GM23248 (cell line): ENCODE results near the gene CYTH4. TPM values are rescaled to one million over a fixed set of nuclear protein-coding genes. Genes with fewer than 3 reads are reported as not detected.
A peak's percentile ranks its signal among the peaks of the same experiment; 100 is the strongest.

Source experiments
- DNase-seq: peaks from one replicate; pipeline ENCODE4 v3.0.0-alpha.2; 2015
- H2AFZ ChIP-seq: fragments of 200-600 bp; sonication (generic); 2 replicates; pipeline ENCODE4 v1.6.1; 2016; ENCODE audit warnings: antibody characterized with exemption
- H3F3A ChIP-seq: fragments of 200-600 bp; sonication (generic); 2 replicates; pipeline ENCODE4 v1.6.1; 2016; ENCODE audit warnings: mild to moderate bottlenecking, antibody characterized with exemption, mixed run types; ENCODE audit not compliant: insufficient read depth
- H3K27ac ChIP-seq: fragments of 200-600 bp; sonication (generic); 2 replicates; pipeline ENCODE4 v1.5.1; 2016; ENCODE audit warnings: mild to moderate bottlenecking
- H3K27me3 ChIP-seq: fragments of 200-600 bp; sonication (generic); replicated peaks from 2 replicates; pipeline ENCODE4 v1.6.1; 2016; ENCODE audit warnings: mild to moderate bottlenecking; ENCODE audit not compliant: insufficient read depth
- H3K36me3 ChIP-seq: fragments of 200-600 bp; sonication (generic); 2 replicates; pipeline ENCODE4 v1.6.1; 2016; ENCODE audit warnings: low read depth, mild to moderate bottlenecking
- H3K4me1 ChIP-seq: fragments of 200-600 bp; sonication (generic); 2 replicates; pipeline ENCODE4 v1.6.1; 2016; ENCODE audit warnings: mild to moderate bottlenecking; ENCODE audit not compliant: insufficient read depth
- H3K4me2 ChIP-seq: fragments of 200-600 bp; sonication (generic); one replicate; pipeline ENCODE4 v1.6.1; 2016; ENCODE audit warnings: mild to moderate bottlenecking; ENCODE audit not compliant: unreplicated experiment
- H3K4me3 ChIP-seq: fragments of 200-600 bp; sonication (generic); 2 replicates; pipeline ENCODE4 v1.5.1; 2016; ENCODE audit warnings: mild to moderate bottlenecking
- H3K79me2 ChIP-seq: fragments of 200-600 bp; sonication (generic); 2 replicates; pipeline ENCODE4 v1.6.1; 2016; ENCODE audit warnings: mild to moderate bottlenecking; ENCODE audit not compliant: insufficient read depth
- H3K9ac ChIP-seq: fragments of 200-600 bp; sonication (generic); 2 replicates; pipeline ENCODE4 v1.6.1; 2016; ENCODE audit warnings: mild to moderate bottlenecking
- H3K9me2 ChIP-seq: fragments of 200-600 bp; sonication (generic); 2 replicates; pipeline ENCODE4 v1.6.1; 2016; ENCODE audit warnings: mixed run types, mild to moderate bottlenecking, moderate library complexity; ENCODE audit not compliant: insufficient read depth
- H3K9me3 ChIP-seq: fragments of 200-600 bp; sonication (generic); one replicate; pipeline ENCODE4 v1.6.1; 2017; ENCODE audit warnings: low read depth
- H4K20me1 ChIP-seq: fragments of 200-600 bp; sonication (generic); 2 replicates; pipeline ENCODE4 v1.6.0; 2016; ENCODE audit not compliant: insufficient read depth
- EZH2 ChIP-seq: fragments of 200-600 bp; sonication (generic); IDR thresholded peaks from 2 replicates; pipeline ENCODE4 v1.6.1; 2018; ENCODE audit warnings: antibody characterized with exemption, mild to moderate bottlenecking; ENCODE audit not compliant: insufficient read depth, poor library complexity, severe bottlenecking
- EZH2phosphoT487 ChIP-seq: fragments of 200-600 bp; sonication (generic); IDR thresholded peaks from 2 replicates; pipeline ENCODE4 v1.6.1; 2018; ENCODE audit warnings: antibody characterized with exemption, moderate library complexity, mild to moderate bottlenecking, low read depth; ENCODE audit not compliant: insufficient read depth
- WGBS, 2 experiments: methylation state at CpG; one replicate each; pipeline ENCODE4 v1.1.6; 2015 to 2017; ENCODE audit warnings: low lambda C conversion rate in 2 of 2, low coverage in 1 of 2; ENCODE audit errors: missing lambda C conversion rate in 2 of 2; 5-methylcytosine and 5-hydroxymethylcytosine counted together
- in situ Hi-C: fragments of 300-500 bp; cut with MboI; formaldehyde crosslinking; loops from 2 replicates; pipeline ENCODE4 v1.15.0; 2020
- polyA plus RNA-seq: library from polyadenylated mRNA; unstranded; fragments of >200 nt; fragmentation: Nextera tagmentation; extraction: Ambion mirVana; gene quantifications from 2 replicates; pipeline ENCODE4 v1.2.1, GENCODE V29; 2016
- total RNA-seq: library from RNA; depleted of rRNA; stranded (reverse); fragments of >200 nt; shearing (Covaris generic); gene quantifications from 2 replicates; pipeline ENCODE4 v1.2.3, GENCODE V29; 2014

Gene CYTH4
- total and polyA plus RNA-seq, 2 experiments from 2014 or later, result not detected

GRCh38 chr22:37304595-37305343 lies 22.5 kb downstream of the CYTH4 start:
- no peak overlapping the region for H2AFZ ChIP-seq
- no peaks in the 10 kb centered on the region for H3K9me3 ChIP-seq
- WGBS, 2 experiments, result 62% methylated on average over 10 of the region's 10 CpGs
- in situ Hi-C loops, result no loop called here
- H3K27me3 ChIP-seq, result no peaks in the 10 kb centered on the region
- H3K9ac ChIP-seq, result 0 out of 2 replicates have a peak overlapping the region, but pooled peaks have one; percentile 3
- DNase-seq, result peak; percentile 66
- peak overlapping the region; percentile 24; the same call in 1 of the 2 replicates for H3K27ac ChIP-seq
- no peaks in the 10 kb centered on the region for H3K9me2 ChIP-seq
- H3K4me3 ChIP-seq, result no peak overlapping the region
- TF ChIP-seq EZH2phosphoT487 (no peak), EZH2 (no peak)
- H3K36me3 ChIP-seq, result no peaks in the 10 kb centered on the region
- H3F3A ChIP-seq, result peaks cover 26% of the 10 kb centered on the region
- peak overlapping the region; percentile 39 for H3K4me2 ChIP-seq
- H3K4me1 ChIP-seq, result peaks cover 42% of the 10 kb centered on the region
- H3K79me2 ChIP-seq, result no peaks in the 10 kb centered on the region
- no peaks in the 10 kb centered on the region for H4K20me1 ChIP-seq

DNA sequence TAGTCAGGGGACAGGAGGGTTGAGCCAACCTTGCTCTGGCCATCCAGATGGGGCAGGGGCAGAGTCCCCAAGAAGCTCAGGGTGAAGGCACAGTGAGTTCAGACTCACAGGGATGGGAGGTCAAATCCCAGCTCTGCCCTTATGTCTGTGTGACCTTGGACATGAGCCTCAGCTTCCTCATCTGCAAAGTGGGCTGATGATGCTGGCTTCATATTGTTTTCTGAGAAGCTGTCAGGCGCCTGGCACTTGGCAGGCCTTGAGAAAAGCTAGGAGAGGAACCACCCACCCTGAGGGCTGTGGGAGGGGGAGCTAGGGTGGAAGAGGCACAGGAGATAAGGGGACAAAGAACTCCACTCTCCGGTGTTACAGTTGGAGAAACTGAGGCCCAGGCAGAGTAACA lies 23.6 kb downstream of the CYTH4 start:
- H3K9me3 ChIP-seq, result no peaks in the 10 kb centered on the region
- TF ChIP-seq EZH2, result no peak
- no peak for TF ChIP-seq EZH2phosphoT487
- no peaks in the 10 kb centered on the region for H3K36me3 ChIP-seq
- no peaks in the 10 kb centered on the region for H4K20me1 ChIP-seq
- no peak for DNase-seq
- no peaks in the 10 kb centered on the region for H3K27me3 ChIP-seq
- in situ Hi-C loops, result no loop called here
- WGBS, 2 experiments, result 89% methylated on average over 2 of the region's 2 CpGs
- no peaks in the 10 kb centered on the region for H3K79me2 ChIP-seq
- H3K9ac ChIP-seq, result no peak overlapping the region
- H3K9me2 ChIP-seq, result no peaks in the 10 kb centered on the region
- H3F3A ChIP-seq, result peaks cover 26% of the 10 kb centered on the region
- peaks cover 46% of the 10 kb centered on the region for H3K4me1 ChIP-seq
- H3K4me3 ChIP-seq, result no peak overlapping the region
- no peak overlapping the region for H3K27ac ChIP-seq
- H3K4me2 ChIP-seq, result no peak overlapping the region
- H2AFZ ChIP-seq, result no peak overlapping the region

GRCh38 chr22:37306494-37306829 lies 24.2 kb downstream of the CYTH4 start:
- no peak overlapping the region for H3K4me3 ChIP-seq
- no peaks in the 10 kb centered on the region for H4K20me1 ChIP-seq
- H3K4me1 ChIP-seq, result peaks cover 46% of the 10 kb centered on the region
- in situ Hi-C loops, result no loop called here
- no peaks in the 10 kb centered on the region for H3K27me3 ChIP-seq
- 0 out of 2 replicates have a peak overlapping the region, but pooled peaks have one; percentile 2 for H2AFZ ChIP-seq
- 87 to 90% methylated on average over 6 of the region's 6 CpGs for WGBS, 2 experiments
- H3K27ac ChIP-seq, result peak overlapping the region; percentile 86
- H3K36me3 ChIP-seq, result no peaks in the 10 kb centered on the region
- H3K9me2 ChIP-seq, result no peaks in the 10 kb centered on the region
- H3K79me2 ChIP-seq, result no peaks in the 10 kb centered on the region
- TF ChIP-seq EZH2, result no peak
- TF ChIP-seq EZH2phosphoT487, result no peak
- no peak for DNase-seq
- peak overlapping the region; percentile 56 for H3K4me2 ChIP-seq
- H3K9ac ChIP-seq, result peak overlapping the region; percentile 65; the same call in 1 of the 2 replicates
- H3F3A ChIP-seq, result peaks cover 26% of the 10 kb centered on the region
- H3K9me3 ChIP-seq, result no peaks in the 10 kb centered on the region

DNA sequence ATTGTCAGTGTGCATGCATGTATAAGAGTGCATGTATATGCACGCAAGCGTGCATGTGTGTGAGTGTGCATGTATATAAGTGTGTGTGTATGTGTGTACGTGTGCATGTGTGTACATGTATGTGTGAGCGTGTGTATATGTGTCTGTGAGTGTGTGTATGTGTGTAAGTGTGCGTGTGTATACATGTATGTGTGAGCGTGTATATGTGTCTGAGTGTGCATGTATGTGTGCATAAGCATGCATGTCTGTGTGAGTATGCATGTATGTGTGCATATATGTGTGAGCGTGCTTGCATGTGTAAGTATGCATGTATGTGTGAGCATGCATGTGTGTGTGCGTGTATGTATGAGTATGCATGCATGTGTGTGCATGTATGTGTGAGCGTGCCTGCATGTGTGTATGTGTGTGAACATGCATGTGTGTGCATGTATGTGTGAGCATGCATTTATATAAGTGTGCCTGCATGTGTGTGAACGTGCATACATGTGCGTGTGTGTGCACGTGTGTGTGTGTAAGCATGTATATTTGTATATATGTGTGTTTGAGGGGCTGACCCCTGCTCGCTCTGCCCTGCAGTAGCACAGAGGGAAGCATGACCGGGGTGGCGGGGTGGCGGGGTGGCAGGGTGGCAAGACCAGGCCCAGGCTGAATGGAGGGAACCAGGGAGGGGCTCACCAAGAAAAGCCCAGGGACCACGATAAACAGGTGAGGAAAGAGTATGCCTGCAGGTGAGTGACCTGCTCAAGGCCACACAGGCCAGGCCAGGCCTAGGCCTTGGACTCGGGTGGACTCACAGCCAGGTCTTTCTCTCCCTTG lies 26.3 kb downstream of the CYTH4 start:
- in situ Hi-C loops, result no loop called here
- DNase-seq, result no peak
- no peak overlapping the region for H3K27ac ChIP-seq
- H3K4me1 ChIP-seq, result peaks cover 41% of the 10 kb centered on the region
- no peaks in the 10 kb centered on the region for H3K36me3 ChIP-seq
- no peaks in the 10 kb centered on the region for H3K9me2 ChIP-seq
- peaks cover 26% of the 10 kb centered on the region for H3F3A ChIP-seq
- no peaks in the 10 kb centered on the region for H4K20me1 ChIP-seq
- TF ChIP-seq EZH2phosphoT487 (no peak), EZH2 (no peak)
- no peak overlapping the region for H2AFZ ChIP-seq
- no peak overlapping the region for H3K9ac ChIP-seq
- H3K4me2 ChIP-seq, result no peak overlapping the region
- H3K4me3 ChIP-seq, result no peak overlapping the region
- no peaks in the 10 kb centered on the region for H3K79me2 ChIP-seq
- no peaks in the 10 kb centered on the region for H3K27me3 ChIP-seq
- WGBS, 2 experiments, result 86 to 89% methylated on average over 18 of the region's 18 CpGs
- no peaks in the 10 kb centered on the region for H3K9me3 ChIP-seq
